PC-9 (cell line): ENCODE measurements around the gene GAL3ST1.

ENCODE experiments used
- EZH2 ChIP-seq: fragments of 200-600 bp; sonication (generic); IDR thresholded peaks from 2 replicates; pipeline ENCODE4 v1.8.0; 2017; ENCODE audit warnings: antibody characterized with exemption, low read depth
- TF ChIP-seq, protein P1 (sequence below): fragments of 200-600 bp; sonication (generic); conservative IDR thresholded peaks from 2 replicates; pipeline ENCODE4 v1.6.1; 2017; ENCODE audit warnings: mixed run types, antibody characterized with exemption, mild to moderate bottlenecking, moderate library complexity

DNA sequence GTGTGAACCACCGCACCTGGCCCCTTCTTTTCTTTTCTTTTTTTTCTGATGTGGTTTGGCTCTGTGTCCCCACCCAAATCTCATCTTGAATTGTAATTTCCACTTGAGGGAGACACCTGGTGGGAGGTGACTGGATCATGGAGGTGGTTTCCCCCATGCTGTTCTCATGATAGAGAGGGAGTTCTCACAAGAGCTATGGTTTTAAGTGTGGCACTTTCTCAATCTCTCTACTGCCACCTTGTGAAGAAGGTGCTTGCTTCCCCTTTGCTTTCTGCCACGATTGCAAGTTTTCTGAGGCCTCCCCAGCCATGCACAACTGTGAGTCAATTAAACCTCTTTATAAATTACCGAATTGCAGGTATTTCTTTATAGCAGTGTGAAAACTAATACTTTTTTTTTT is 27.6 kb upstream of the GAL3ST1 start:
- TF ChIP-seq, protein P1, sequence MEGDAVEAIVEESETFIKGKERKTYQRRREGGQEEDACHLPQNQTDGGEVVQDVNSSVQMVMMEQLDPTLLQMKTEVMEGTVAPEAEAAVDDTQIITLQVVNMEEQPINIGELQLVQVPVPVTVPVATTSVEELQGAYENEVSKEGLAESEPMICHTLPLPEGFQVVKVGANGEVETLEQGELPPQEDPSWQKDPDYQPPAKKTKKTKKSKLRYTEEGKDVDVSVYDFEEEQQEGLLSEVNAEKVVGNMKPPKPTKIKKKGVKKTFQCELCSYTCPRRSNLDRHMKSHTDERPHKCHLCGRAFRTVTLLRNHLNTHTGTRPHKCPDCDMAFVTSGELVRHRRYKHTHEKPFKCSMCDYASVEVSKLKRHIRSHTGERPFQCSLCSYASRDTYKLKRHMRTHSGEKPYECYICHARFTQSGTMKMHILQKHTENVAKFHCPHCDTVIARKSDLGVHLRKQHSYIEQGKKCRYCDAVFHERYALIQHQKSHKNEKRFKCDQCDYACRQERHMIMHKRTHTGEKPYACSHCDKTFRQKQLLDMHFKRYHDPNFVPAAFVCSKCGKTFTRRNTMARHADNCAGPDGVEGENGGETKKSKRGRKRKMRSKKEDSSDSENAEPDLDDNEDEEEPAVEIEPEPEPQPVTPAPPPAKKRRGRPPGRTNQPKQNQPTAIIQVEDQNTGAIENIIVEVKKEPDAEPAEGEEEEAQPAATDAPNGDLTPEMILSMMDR, result peak; percentile 64
- no peak for TF ChIP-seq EZH2
